H9 (cell line): ENCODE data around the gene RPL37A. TPM values are rescaled to one million over a fixed set of nuclear protein-coding genes. Genes with fewer than 3 reads are reported as not detected.

Source experiments
- DNase-seq: peaks from one replicate; pipeline ENCODE4 v3.0.0-alpha.2; 2017
- H2AFZ ChIP-seq: one replicate; pipeline ENCODE4 v1.6.1; 2013; ENCODE audit warnings: mild to moderate bottlenecking, low read length, control low read depth, moderate library complexity
- H2AK5ac ChIP-seq: 2 replicates; pipeline ENCODE4 v1.6.1; 2013; ENCODE audit warnings: low read length, control low read depth, mixed read lengths; ENCODE audit not compliant: insufficient read length
- H2BK120ac ChIP-seq: one replicate; pipeline ENCODE4 v1.6.1; 2013; ENCODE audit warnings: low read depth, mild to moderate bottlenecking, low read length, control low read depth, inconsistent platforms; ENCODE audit not compliant: poor library complexity, severe bottlenecking
- H2BK12ac ChIP-seq: 2 replicates; pipeline ENCODE4 v1.6.1; 2013; ENCODE audit warnings: low read length, control low read depth, mixed read lengths, low read depth; ENCODE audit not compliant: insufficient read length
- H2BK15ac ChIP-seq: 2 replicates; pipeline ENCODE4 v1.6.1; 2013; ENCODE audit warnings: low read depth, low read length, control low read depth
- H2BK20ac ChIP-seq: one replicate; pipeline ENCODE4 v1.6.1; 2013; ENCODE audit warnings: low read depth, mild to moderate bottlenecking, low read length, control low read depth, inconsistent platforms; ENCODE audit not compliant: poor library complexity, severe bottlenecking
- H2BK5ac ChIP-seq: 2 replicates; pipeline ENCODE4 v1.6.1; 2013; ENCODE audit warnings: low read length, control low read depth, mixed read lengths; ENCODE audit not compliant: insufficient read length
- H3K14ac ChIP-seq: 2 replicates; pipeline ENCODE4 v1.6.1; 2013; ENCODE audit warnings: low read length, control low read depth; ENCODE audit not compliant: insufficient read depth
- H3K18ac ChIP-seq: 2 replicates; pipeline ENCODE4 v1.6.1; 2013; ENCODE audit warnings: low read depth, mild to moderate bottlenecking, mixed read lengths, low read length, control low read depth; ENCODE audit not compliant: insufficient read length
- H3K23ac ChIP-seq: 2 replicates; pipeline ENCODE4 v1.6.1; 2013; ENCODE audit warnings: low read length, control low read depth, mixed read lengths, low read depth; ENCODE audit not compliant: insufficient read length
- H3K23me2 ChIP-seq: 2 replicates; pipeline ENCODE4 v1.6.1; 2013; ENCODE audit warnings: low read depth, mild to moderate bottlenecking, mixed read lengths, low read length, control low read depth; ENCODE audit not compliant: insufficient read length, poor library complexity, severe bottlenecking
- H3K27ac ChIP-seq: 2 replicates; pipeline ENCODE4 v1.5.1; 2013; ENCODE audit warnings: low read length, control low read depth, mixed read lengths, low read depth; ENCODE audit not compliant: insufficient read length
- H3K27me3 ChIP-seq: 2 replicates; pipeline ENCODE4 v1.6.1; 2013; ENCODE audit warnings: low read length, control low read depth, inconsistent platforms; ENCODE audit not compliant: insufficient read depth
- H3K4ac ChIP-seq: 2 replicates; pipeline ENCODE4 v1.6.1; 2013; ENCODE audit warnings: low read depth, mild to moderate bottlenecking, control low read depth, inconsistent platforms, low read length, moderate library complexity
- H3K4me1 ChIP-seq: 2 replicates; pipeline ENCODE4 v1.6.1; 2013; ENCODE audit warnings: low read length, control low read depth, inconsistent platforms; ENCODE audit not compliant: insufficient read depth
- H3K4me2 ChIP-seq: 2 replicates; pipeline ENCODE4 v1.6.1; 2013; ENCODE audit warnings: low read length, control low read depth, mixed read lengths; ENCODE audit not compliant: insufficient read length, insufficient read depth
- H3K56ac ChIP-seq: 2 replicates; pipeline ENCODE4 v1.6.1; 2013; ENCODE audit warnings: low read depth, mild to moderate bottlenecking, mixed read lengths, low read length, control low read depth; ENCODE audit not compliant: insufficient read length
- H3K79me1 ChIP-seq: 2 replicates; pipeline ENCODE4 v1.6.1; 2013; ENCODE audit warnings: low read depth, mild to moderate bottlenecking, moderate library complexity, low read length, control low read depth, inconsistent platforms; ENCODE audit not compliant: insufficient read depth, poor library complexity, severe bottlenecking
- H3K79me2 ChIP-seq: 2 replicates; pipeline ENCODE4 v1.6.1; 2013; ENCODE audit warnings: low read length, control low read depth, inconsistent platforms; ENCODE audit not compliant: insufficient read depth
- H3K9ac ChIP-seq: 2 replicates; pipeline ENCODE4 v1.6.1; 2013; ENCODE audit warnings: low read length, control low read depth, mixed read lengths; ENCODE audit not compliant: insufficient read length; ENCODE audit errors: extremely low read depth
- H3K9me3 ChIP-seq: one replicate; pipeline ENCODE4 v1.6.1; 2013; ENCODE audit warnings: low read depth, low read length, inconsistent platforms; ENCODE audit not compliant: control insufficient read depth
- H3T11ph ChIP-seq: one replicate; pipeline ENCODE4 v1.6.1; 2013; ENCODE audit warnings: mild to moderate bottlenecking, low read length, control low read depth, inconsistent platforms
- H4K20me1 ChIP-seq: one replicate; pipeline ENCODE4 v1.6.1; 2013; ENCODE audit not compliant: control insufficient read depth, insufficient read length, insufficient read depth
- H4K5ac ChIP-seq: 2 replicates; pipeline ENCODE4 v1.6.1; 2013; ENCODE audit warnings: low read depth, mild to moderate bottlenecking, mixed read lengths, low read length, control low read depth; ENCODE audit not compliant: insufficient read length
- H4K8ac ChIP-seq: replicated peaks from 2 replicates; pipeline ENCODE4 v1.6.1; 2013; ENCODE audit warnings: low read length, control low read depth, mixed read lengths, low read depth; ENCODE audit not compliant: insufficient read length
- H4K91ac ChIP-seq: 2 replicates; pipeline ENCODE4 v1.6.1; 2013; ENCODE audit warnings: low read depth, mild to moderate bottlenecking, moderate library complexity, mixed read lengths, low read length, control low read depth; ENCODE audit not compliant: insufficient read length
- H3K27ac Mint-ChIP-seq, 3 experiments: 2 replicates in 2 of 3; 3 replicates in 1 of 3; pipeline ENCODE4 v1.8.0; 2020 to 2021; ENCODE audit warnings: mixed read lengths in 3 of 3, mild to moderate bottlenecking in 1 of 3, moderate library complexity in 1 of 3
- H3K27me3 Mint-ChIP-seq: 2 replicates; pipeline ENCODE4 v1.8.0; 2021; ENCODE audit warnings: low read depth, mild to moderate bottlenecking, moderate library complexity, mixed read lengths
- H3K36me3 Mint-ChIP-seq, 3 experiments: 2 replicates in 2 of 3; 3 replicates in 1 of 3; pipeline ENCODE4 v1.8.0; 2020 to 2021; ENCODE audit warnings: low read depth in 3 of 3, mixed read lengths in 3 of 3; ENCODE audit not compliant: insufficient read depth in 1 of 3
- H3K4me1 Mint-ChIP-seq, 2 experiments: 2 replicates each; pipeline ENCODE4 v1.8.0; 2020; ENCODE audit warnings: mixed read lengths in 2 of 2
- H3K4me3 Mint-ChIP-seq, 2 experiments: 2 replicates in 1 of 2; 3 replicates in 1 of 2; pipeline ENCODE4 v1.8.0; 2020 to 2021; ENCODE audit warnings: mild to moderate bottlenecking in 2 of 2, mixed read lengths in 2 of 2, moderate library complexity in 1 of 2
- H3K9me3 Mint-ChIP-seq, 2 experiments: 2 replicates in 1 of 2; 3 replicates in 1 of 2; pipeline ENCODE4 v1.8.0; 2020; ENCODE audit warnings: mild to moderate bottlenecking in 2 of 2, mixed read lengths in 2 of 2, moderate library complexity in 1 of 2
- CTCF ChIP-seq: fragments of 200-600 bp; sonication (generic); conservative IDR thresholded peaks from 3 replicates; pipeline ENCODE4 v1.8.0; 2021; ENCODE audit warnings: antibody characterized with exemption, mild to moderate bottlenecking
- total RNA-seq: library from RNA; stranded (reverse); gene quantifications from 2 replicates; pipeline ENCODE4 v1.2.1, GENCODE V29; 2021

Gene RPL37A
- total RNA-seq, 1 experiment from 2014 or later = 3,769 TPM

GRCh38 chr2:216469661-216470060 is 29.0 kb upstream of the RPL37A start:
- Histone ChIP-seq H3K27ac (no peak overlapping the region), H2AFZ (no peak overlapping the region), H3K4me1 (no peaks in the 10 kb centered on the region), H2BK15ac (no peak overlapping the region), H3K79me1 (no peaks in the 10 kb centered on the region), H2BK20ac (no peak overlapping the region), H3K9me3 (no peaks in the 10 kb centered on the region), H3K18ac (no peak overlapping the region), H3K23ac (no peak overlapping the region), H3T11ph (no peak overlapping the region), H3K56ac (no peak overlapping the region), H4K8ac (no peak overlapping the region), H3K4ac (no peak overlapping the region), H3K4me2 (no peak overlapping the region), H4K20me1 (no peaks in the 10 kb centered on the region), H3K27me3 (no peaks in the 10 kb centered on the region), H2AK5ac (no peak overlapping the region), H2BK5ac (no peak overlapping the region), H3K14ac (no peak overlapping the region), H3K9ac (no peak overlapping the region), H2BK12ac (no peak overlapping the region), H4K5ac (no peak overlapping the region), H2BK120ac (no peak overlapping the region), H4K91ac (no peak overlapping the region), H3K79me2 (no peaks in the 10 kb centered on the region), H3K23me2 (no peaks in the 10 kb centered on the region)
- H3K27ac Mint-ChIP-seq = no peak overlapping the region
- H3K4me1 Mint-ChIP-seq = no peaks in the 10 kb centered on the region
- H3K9me3 Mint-ChIP-seq = no peaks in the 10 kb centered on the region
- H3K27me3 Mint-ChIP-seq = no peaks in the 10 kb centered on the region
- no peak for DNase-seq
- no peak overlapping the region for H3K4me3 Mint-ChIP-seq
- no peak for TF ChIP-seq CTCF
- peaks cover 0 to 13% (median 4%) of the 10 kb centered on the region in 3 experiments; a peak in 3 of 7 replicates for H3K36me3 Mint-ChIP-seq
